Left ventricle myocardium superior (tissue), 1 donor: ENCODE results near the gene DESI1. TPM values are rescaled to one million over a fixed set of nuclear protein-coding genes. Genes with fewer than 3 reads are reported as not detected.
"Not testable (repeated sequence)": the region's sequence is repeated elsewhere in the genome, so short reads cannot be mapped to it uniquely, and the experiment has no call there.

ENCODE experiments used
- ATAC-seq: fragments of 200-7000 bp; cut with Tn5 transposase; one replicate; pipeline ENCODE4 v1.9.1; 2020; ENCODE audit warnings: mild to moderate bottlenecking, moderate library complexity
- DNase-seq: peaks from one replicate; pipeline ENCODE4 v3.0.0-alpha.2; 2020
- intact Hi-C: fragments of 100-400 bp; cut with micrococcal nuclease; formaldehyde crosslinking; loops from one replicate; pipeline ENCODE4 v1.11.0; 2022
- total RNA-seq: library from RNA; stranded (reverse); fragmentation: NEBNext Ultra II Directional; extraction: Animal tissue kit (Norgen Biotek cat#: 25700); gene quantifications from one replicate; pipeline ENCODE4 v1.2.1, GENCODE V29; 2021
- donor health status: DM: no; HTN: yes; CAD: no; lungs with severe emphysema.

The DESI1 gene
- total RNA-seq, 1 donor from 2014 or later: 53.6 TPM

GRCh38 chr22:41638124-41638523 lies 17.3 kb upstream of the DESI1 start:
- DNase-seq (no peak), ATAC-seq (peak; percentile 3)
- intact Hi-C loops: no loop called here

- intact Hi-C loops, ATAC-seq, DNase-seq: not testable (repeated sequence)
Observed at GRCh38 chr22:41637623-41638022, 16.8 kb upstream of the DESI1 start.

GRCh38 chr22:41636467-41636866 lies 15.6 kb upstream of the DESI1 start:
- DNase-seq: peak; percentile 40
- peak; percentile 84 for ATAC-seq
- intact Hi-C loops: no loop called here

GRCh38 chr22:41634610-41635009 lies 13.8 kb upstream of the DESI1 start:
- intact Hi-C loops, DNase-seq, ATAC-seq: not testable (repeated sequence)

- intact Hi-C loops, DNase-seq, ATAC-seq: not testable (repeated sequence)
Observed at GRCh38 chr22:41631615-41632014, 10.8 kb upstream of the DESI1 start.

- DNase-seq, intact Hi-C loops, ATAC-seq: not testable (repeated sequence)
Observed at GRCh38 chr22:41631115-41631514, 10.3 kb upstream of the DESI1 start.

- DNase-seq (no peak), ATAC-seq (no peak)
- intact Hi-C loops: no loop called here
Observed at GRCh38 chr22:41625577-41625976, 4.7 kb upstream of the DESI1 start.

GRCh38 chr22:41621911-41622179 lies 1.0 kb upstream of the DESI1 start:
- intact Hi-C loops: no loop called here
- ATAC-seq (no peak), DNase-seq (no peak)

GRCh38 chr22:41621099-41621910 lies 462 bp upstream of the DESI1 start, which contains the start of gene XRCC6:
TSS of gene XRCC6 (plus strand) at chr22:41621295. CDS start at chr22:41622005, 710 bp downstream.
- peak; percentile 97 for ATAC-seq
- peak; percentile 100 for DNase-seq
- intact Hi-C loops: no loop called here

- peak; percentile 36 for ATAC-seq
- DNase-seq: peak; percentile 44
- intact Hi-C loops: no loop called here
Observed at GRCh38 chr22:41619979-41620588, 759 bp downstream of the DESI1 start.

GRCh38 chr22:41613456-41613855 lies 7.4 kb downstream of the DESI1 start:
- intact Hi-C loops: no loop called here
- DNase-seq (no peak), ATAC-seq (no peak)

GRCh38 chr22:41612603-41613306 lies 8.1 kb downstream of the DESI1 start:
- intact Hi-C loops: no loop called here
- DNase-seq (no peak), ATAC-seq (no peak)

- ATAC-seq: peak; percentile 80
Observed at GRCh38 chr22:41608386-41608785, 12.5 kb downstream of the DESI1 start.

GRCh38 chr22:41603873-41604332 lies 16.9 kb downstream of the DESI1 start:
- DNase-seq (no peak), ATAC-seq (no peak)
- intact Hi-C loops: no loop called here

More at GRCh38 chr22:41608386-41608785, 12.5 kb downstream of the DESI1 start:
- peak; percentile 49 for DNase-seq
- intact Hi-C loops: no loop called here

GRCh38 chr22:41600976-41601375 lies 19.9 kb downstream of the DESI1 start:
- intact Hi-C loops: no loop called here
- DNase-seq: no peak
- no peak for ATAC-seq

- intact Hi-C loops: no loop called here
- no peak for DNase-seq
- ATAC-seq: no peak
Observed at GRCh38 chr22:41598891-41599635, 21.8 kb downstream of the DESI1 start.

- no peak for DNase-seq
- intact Hi-C loops: no loop called here
- ATAC-seq: peak; percentile 12
Observed at GRCh38 chr22:41598081-41598480, 22.8 kb downstream of the DESI1 start.

GRCh38 chr22:41597635-41597953 lies 23.2 kb downstream of the DESI1 start:
- no peak for DNase-seq
- no peak for ATAC-seq
- intact Hi-C loops: no loop called here
